ENCODE results near the gene NTRK1.
A peak's percentile ranks its signal among the peaks of the same experiment; 100 is the strongest.

DNA sequence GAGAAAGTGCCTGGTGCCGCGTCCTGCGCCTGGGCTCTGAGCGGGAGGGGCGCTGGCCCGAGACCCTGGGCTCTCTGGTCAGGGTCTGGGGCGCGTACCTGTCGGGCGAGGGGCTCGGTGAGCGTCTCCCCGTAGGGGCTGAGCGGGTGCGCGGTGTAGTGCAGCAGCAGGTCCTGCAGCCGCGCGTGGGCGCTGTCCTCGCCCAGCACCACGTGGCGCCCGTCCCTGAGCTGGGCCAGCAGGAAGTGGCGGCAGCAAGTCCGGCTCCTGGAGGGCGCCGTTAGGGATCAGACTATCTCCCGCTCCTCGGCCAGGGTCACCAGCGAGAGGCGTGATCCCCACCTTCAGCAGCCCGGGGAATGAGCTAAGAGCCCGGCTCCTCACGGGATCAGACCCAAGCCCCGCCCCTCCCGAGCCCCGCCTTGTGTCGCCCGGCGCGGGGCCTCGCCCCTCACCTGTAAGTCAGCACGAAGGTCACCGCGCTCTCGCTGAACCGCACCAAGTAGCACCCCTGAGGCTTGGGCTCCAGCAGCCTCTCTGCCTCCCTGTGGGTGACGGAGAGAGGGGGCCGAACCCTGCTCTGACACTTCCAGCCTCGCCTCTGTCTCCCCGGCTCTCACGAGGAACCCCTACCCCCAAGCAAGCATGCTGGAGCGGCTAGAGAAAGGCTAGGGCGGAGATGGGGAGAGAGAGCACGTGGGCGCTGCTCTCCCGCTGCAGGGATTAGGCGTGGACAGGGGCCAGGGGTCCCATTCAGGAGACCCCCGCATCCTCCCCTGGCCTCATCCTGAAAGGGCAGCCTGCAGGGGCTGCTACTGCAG is 46.7 kb upstream of the NTRK1 start:
- TF ChIP-seq, protein P1, sequence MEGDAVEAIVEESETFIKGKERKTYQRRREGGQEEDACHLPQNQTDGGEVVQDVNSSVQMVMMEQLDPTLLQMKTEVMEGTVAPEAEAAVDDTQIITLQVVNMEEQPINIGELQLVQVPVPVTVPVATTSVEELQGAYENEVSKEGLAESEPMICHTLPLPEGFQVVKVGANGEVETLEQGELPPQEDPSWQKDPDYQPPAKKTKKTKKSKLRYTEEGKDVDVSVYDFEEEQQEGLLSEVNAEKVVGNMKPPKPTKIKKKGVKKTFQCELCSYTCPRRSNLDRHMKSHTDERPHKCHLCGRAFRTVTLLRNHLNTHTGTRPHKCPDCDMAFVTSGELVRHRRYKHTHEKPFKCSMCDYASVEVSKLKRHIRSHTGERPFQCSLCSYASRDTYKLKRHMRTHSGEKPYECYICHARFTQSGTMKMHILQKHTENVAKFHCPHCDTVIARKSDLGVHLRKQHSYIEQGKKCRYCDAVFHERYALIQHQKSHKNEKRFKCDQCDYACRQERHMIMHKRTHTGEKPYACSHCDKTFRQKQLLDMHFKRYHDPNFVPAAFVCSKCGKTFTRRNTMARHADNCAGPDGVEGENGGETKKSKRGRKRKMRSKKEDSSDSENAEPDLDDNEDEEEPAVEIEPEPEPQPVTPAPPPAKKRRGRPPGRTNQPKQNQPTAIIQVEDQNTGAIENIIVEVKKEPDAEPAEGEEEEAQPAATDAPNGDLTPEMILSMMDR (IDR thresholded peaks at IDR 0.05): peak; percentile 44 to 60 (median 56)
- TF ChIP-seq POLR2A (IDR thresholded peaks at IDR 0.05): no peak

All from testis (tissue), 2 donors.